K562 (cell line): Measurements from ENCODE around the gene PIGQ. TPM values are rescaled to one million over a fixed set of nuclear protein-coding genes. Genes with fewer than 3 reads are reported as not detected.

Experiments
- ATAC-seq: fragments of 200-7000 bp; cut with Tn5 transposase; 3 replicates; pipeline ENCODE4 v1.9.1; 2020; ENCODE audit warnings: moderate library complexity
- BruUV-seq: library from RNA; stranded (reverse); fragments of 400-500 nt; replicated peaks from 2 replicates; lab custom pipeline; 2021; lab: Mats Ljungman, UMichigan
- CTCF ChIA-PET: fragments of 300-600 bp; formaldehyde crosslinking; extraction: SDS; loops from one replicate; lab custom pipeline; 2021; ENCODE audit warnings: low intra/inter-chr PET ratio; lab: Yijun Ruan, JAX
- POLR2A ChIA-PET: fragments of 300-600, 350-650 bp; sonication (Branson Sonifier 250); formaldehyde crosslinking; extraction: SDS; loops from one replicate; lab custom pipeline; 2021; ENCODE audit warnings: antibody characterized with exemption, inconsistent platforms; lab: Yijun Ruan, JAX
- DNase-seq, 4 experiments: peaks; one replicate each; pipeline versions ENCODE4 v3.0.0 to v3.0.0-alpha.2; 2011 to 2018; ENCODE audit warnings: low spot score in 3 of 4, mixed read lengths in 3 of 4; ENCODE audit errors: extremely low read depth in 1 of 4
- FAIRE-seq: peaks from 2 replicates; lab custom pipeline; 2011; peaks lifted over from hg19 to GRCh38; lab: Jason Lieb, UNC
- H2AFZ ChIP-seq: 2 replicates; pipeline ENCODE4 v1.6.0; 2011; ENCODE audit warnings: low read depth, low read length, control low read depth, inconsistent platforms
- H3K27ac ChIP-seq: fragments of 200-600 bp; 3 replicates; pipeline ENCODE4 v1.8.0; 2011; ENCODE audit warnings: low read depth, mild to moderate bottlenecking, control low read depth, inconsistent platforms, low read length, moderate library complexity, mixed read lengths; ENCODE audit errors: extremely low read depth
- H3K27me3 ChIP-seq, 2 experiments: fragments of 300-600 bp in 1 of 2; 2 replicates in 1 of 2; 3 replicates in 1 of 2; pipeline versions ENCODE4 v1.6.0 to v1.8.0; 2011; ENCODE audit warnings: inconsistent platforms in 2 of 2, low read length in 2 of 2, mild to moderate bottlenecking in 1 of 2, mixed read lengths in 1 of 2, moderate library complexity in 1 of 2; ENCODE audit not compliant: control insufficient read depth in 2 of 2, insufficient read depth in 2 of 2
- H3K36me3 ChIP-seq: fragments of 300-600 bp; 3 replicates; pipeline ENCODE4 v1.8.0; 2011; ENCODE audit warnings: mild to moderate bottlenecking, low read length, inconsistent platforms; ENCODE audit not compliant: control insufficient read depth, insufficient read depth
- H3K4me1 ChIP-seq, 2 experiments: fragments of 200-600 bp in 1 of 2; replicated peaks in 1 of 2; 2 replicates in 1 of 2; 3 replicates in 1 of 2; pipeline versions ENCODE4 v1.5.1 to v1.8.0; 2011; ENCODE audit warnings: inconsistent platforms in 2 of 2, low read length in 2 of 2, mild to moderate bottlenecking in 1 of 2, mixed read lengths in 1 of 2, moderate library complexity in 1 of 2; ENCODE audit not compliant: control insufficient read depth in 2 of 2, insufficient read depth in 2 of 2
- H3K4me2 ChIP-seq: 2 replicates; pipeline ENCODE4 v1.6.1; 2011; ENCODE audit warnings: low read length, control low read depth, inconsistent platforms, mixed read lengths; ENCODE audit not compliant: insufficient read depth
- H3K4me3 ChIP-seq: fragments of 200-600 bp; sonication (generic), shearing (Covaris generic); 2 replicates; pipeline ENCODE4 v1.5.1; 2016; ENCODE audit warnings: control low read depth, inconsistent platforms
- H3K79me2 ChIP-seq: fragments of 200-600 bp; 3 replicates; pipeline ENCODE4 v1.8.0; 2011; ENCODE audit warnings: low read length, inconsistent platforms; ENCODE audit not compliant: control insufficient read depth, insufficient read depth
- H3K9ac ChIP-seq, 2 experiments: 2 replicates each; pipeline versions ENCODE4 v1.6.0 to v1.6.1; 2011; ENCODE audit warnings: low read depth in 2 of 2, low read length in 2 of 2, control low read depth in 1 of 2, inconsistent platforms in 1 of 2, mild to moderate bottlenecking in 1 of 2, mixed read lengths in 1 of 2; ENCODE audit not compliant: insufficient read depth in 1 of 2
- H3K9me1 ChIP-seq: one replicate; pipeline ENCODE4 v1.6.0; 2011; ENCODE audit warnings: inconsistent platforms, mild to moderate bottlenecking, low read length, moderate library complexity; ENCODE audit not compliant: control insufficient read depth, insufficient read depth
- H3K9me3 ChIP-seq: replicated peaks from 2 replicates; pipeline ENCODE4 v1.5.1; 2011; ENCODE audit warnings: low read depth, low read length, inconsistent platforms; ENCODE audit not compliant: control insufficient read depth, insufficient read depth
- H4K20me1 ChIP-seq: replicated peaks from 2 replicates; pipeline ENCODE4 v1.6.1; 2011; ENCODE audit warnings: low read length, inconsistent platforms, mixed read lengths; ENCODE audit not compliant: control insufficient read depth, insufficient read depth
- BACH1 ChIP-seq: fragments of 200-800 bp; sonication (Bioruptor generic); IDR thresholded peaks from 2 replicates; pipeline ENCODE4 v1.6.1; 2016; ENCODE audit warnings: missing genetic modification characterization, missing compliant biosample characterization
- GTF3C2 ChIP-seq: IDR thresholded peaks from 3 replicates; pipeline ENCODE4 v1.6.1; 2011; ENCODE audit warnings: borderline replicate concordance, mild to moderate bottlenecking, moderate library complexity; ENCODE audit not compliant: insufficient read length; ENCODE audit errors: extremely low read depth
- HMG20B ChIP-seq: fragments of 250-450 bp; sonication (Bioruptor Pico); IDR thresholded peaks from 2 replicates; pipeline ENCODE4 v1.5.0; 2021; ENCODE audit warnings: mild to moderate bottlenecking
- NR4A1 ChIP-seq, 2 experiments: fragments of 250-450 bp in 1 of 2; fragments of 450-650 bp in 1 of 2; sonication (Bioruptor Pico) in 1 of 2; IDR thresholded peaks; 2 replicates each; pipeline versions ENCODE4 v1.4.0 to v1.6.1; 2016 to 2020; ENCODE audit warnings: mild to moderate bottlenecking in 2 of 2, missing compliant biosample characterization in 1 of 2, missing genetic modification characterization in 1 of 2, moderate library complexity in 1 of 2
- OTX1 ChIP-seq: fragments of 450-650 bp; formaldehyde crosslinking; IDR thresholded peaks from 2 replicates; pipeline ENCODE4 v1.4.0; 2022; ENCODE audit warnings: mild to moderate bottlenecking
- POLR2G ChIP-seq: fragments of 200-400 bp; formaldehyde crosslinking; IDR thresholded peaks from 2 replicates; pipeline ENCODE4 v1.6.1; 2017; ENCODE audit warnings: low read depth, mild to moderate bottlenecking, antibody characterized with exemption, low read length, moderate library complexity
- RBM14 ChIP-seq: fragments of 200-400 bp; formaldehyde crosslinking; IDR thresholded peaks from 2 replicates; pipeline ENCODE4 v1.6.1; 2018; ENCODE audit warnings: low read depth, mild to moderate bottlenecking, low read length, moderate library complexity, borderline replicate concordance; ENCODE audit not compliant: insufficient read depth
- SAFB ChIP-seq: fragments of 200-400 bp; formaldehyde crosslinking; IDR thresholded peaks from 2 replicates; pipeline ENCODE4 v1.6.1; 2017; ENCODE audit warnings: low read depth, low read length, borderline replicate concordance
- SRSF9 ChIP-seq: fragments of 200-400 bp; formaldehyde crosslinking; IDR thresholded peaks from 2 replicates; pipeline ENCODE4 v1.6.1; 2017; ENCODE audit warnings: low read depth, low read length, borderline replicate concordance
- TRIM24 ChIP-seq, 2 experiments: fragments of 450-650 bp; IDR thresholded peaks; 2 replicates each; pipeline ENCODE4 v1.6.1; 2016
- ZFP30 ChIP-seq: fragments of 250-450 bp; sonication (Bioruptor Pico); IDR thresholded peaks from 2 replicates; pipeline ENCODE4 v1.8.0; 2022; ENCODE audit warnings: moderate library complexity, mild to moderate bottlenecking, inconsistent platforms, borderline replicate concordance
- ZNF197 ChIP-seq: fragments of 200-800 bp; sonication (Bioruptor generic); IDR thresholded peaks from 2 replicates; pipeline ENCODE4 v1.6.1; 2016; ENCODE audit warnings: low read depth, missing genetic modification characterization, missing compliant biosample characterization
- ZNF232 ChIP-seq: sonication (generic); formaldehyde crosslinking; IDR thresholded peaks from 2 replicates; pipeline ENCODE4 v1.8.0; 2022; ENCODE audit warnings: mild to moderate bottlenecking, missing genetic modification reagents
- ZNF75A ChIP-seq: fragments of 450-650 bp; formaldehyde crosslinking; IDR thresholded peaks from 2 replicates; pipeline ENCODE4 v1.4.0; 2020; ENCODE audit warnings: mild to moderate bottlenecking
- WGBS: fragments of 100-300 bp; shearing (Covaris generic); methylation state at CpG from one replicate; pipeline ENCODE4 v1.1.6; 2016; ENCODE audit warnings: low coverage, mixed read lengths; ENCODE audit not compliant: insufficient coverage; ENCODE audit errors: missing lambda C conversion rate; 5-methylcytosine and 5-hydroxymethylcytosine counted together
- in situ Hi-C: fragments of 300-500 bp; cut with MboI; formaldehyde crosslinking; loops from 4 replicates; pipeline ENCODE4 v1.15.0; 2018; ENCODE audit warnings: inconsistent platforms, mixed read lengths
- intact Hi-C: fragments of 100-400 bp; cut with micrococcal nuclease; formaldehyde crosslinking; loops from 2 replicates; pipeline ENCODE4 v1.14.2; 2022
- polyA plus RNA-seq, 8 experiments: library from polyadenylated mRNA; depleted of rRNA in 4 of 8; stranded (reverse) in 5 of 8; unstranded in 3 of 8; fragments of >200 nt; fragmentation: Nextera tagmentation in 2 of 8; fragmentation: Illumina TruSeq in 1 of 8; extraction: Ambion mirVana in 2 of 8; extraction: Trizol in 1 of 8; gene quantifications; 2 replicates each; pipeline versions ENCODE4 v1.2.1 to v1.2.3, GENCODE V29; 2011 to 2014; ENCODE audit warnings: inconsistent platforms in 1 of 8, missing spikeins in 1 of 8
- total RNA-seq, 7 experiments: library from RNA; depleted of rRNA in 6 of 7; stranded (reverse); fragments of >200 nt in 6 of 7; fragmentation: Illumina TruSeq in 2 of 7; extraction: Trizol in 2 of 7; gene quantifications; 2 replicates each; pipeline versions ENCODE4 v1.2.1 to v1.2.3, GENCODE V29; 2011 to 2021; ENCODE audit warnings: low replicate concordance in 1 of 7
- TF ChIP-seq, protein P1 (sequence below): fragments of 250-450 bp; sonication (Bioruptor Pico); IDR thresholded peaks from 2 replicates; pipeline ENCODE4 v1.8.0; 2022; ENCODE audit warnings: moderate library complexity, mild to moderate bottlenecking, inconsistent platforms

PIGQ gene
- total and polyA plus RNA-seq, 9 of the 15 experiments (the other 6 are each of a cell fraction or from before 2014, with no cell fraction given) = 0.20 to 49.6 (median 11.7) TPM

DNA sequence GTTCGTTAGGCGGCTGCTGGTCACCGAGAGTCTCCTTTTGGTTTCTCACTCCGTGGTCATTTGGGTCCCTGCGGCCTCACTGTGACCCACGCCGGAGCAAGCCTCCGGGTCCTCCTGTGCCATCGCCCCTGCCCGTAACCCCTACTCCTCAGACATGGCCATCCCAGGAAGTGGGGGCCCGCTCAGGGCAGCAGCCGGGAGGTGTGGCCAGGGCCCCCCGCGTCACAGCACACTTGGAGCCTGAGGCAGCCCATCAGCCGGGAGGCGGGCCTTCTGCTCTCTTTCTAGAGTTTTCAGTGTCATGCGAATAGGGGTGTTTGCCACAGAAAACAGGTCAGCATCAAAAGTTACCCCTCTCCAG is 53.1 kb downstream of the PIGQ start (continued):
- TF ChIP-seq GTF3C2 = no peak

DNA sequence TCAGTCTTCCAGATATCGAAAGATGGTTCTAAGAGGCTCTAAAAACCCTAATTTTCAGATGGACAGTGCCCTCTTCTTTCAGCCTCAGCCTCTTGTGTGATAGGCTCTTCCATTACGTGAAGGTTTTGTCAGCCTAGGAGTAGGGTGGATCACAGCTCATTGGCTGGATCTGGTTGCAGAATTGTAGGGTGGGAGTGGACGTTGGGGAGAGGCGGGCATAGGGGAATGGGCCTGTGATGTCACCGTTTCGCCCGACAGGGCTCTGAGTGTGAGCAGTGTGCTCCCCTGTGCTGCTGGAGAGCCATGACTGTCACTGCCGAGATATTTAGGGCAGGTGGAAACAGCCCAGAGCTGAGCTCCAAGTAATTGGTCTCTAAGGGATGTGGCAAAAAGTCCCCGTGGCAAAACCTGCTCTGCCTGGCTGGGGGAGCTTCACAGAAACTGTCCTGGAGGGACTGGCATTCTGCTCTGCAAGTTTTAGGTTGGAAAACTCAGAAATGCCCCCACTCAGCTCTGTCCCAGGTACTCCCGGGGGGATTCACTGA is 54.8 kb downstream of the PIGQ start:
- Histone ChIP-seq H3K4me2 (no peak overlapping the region), H4K20me1 (no peaks in the 10 kb centered on the region), H3K36me3 (peaks cover 23% of the 10 kb centered on the region; the same call in 2 of the 3 replicates), H3K9me3 (no peaks in the 10 kb centered on the region), H3K9me1 (no peaks in the 10 kb centered on the region), H3K27ac (peak overlapping the region; percentile 15; the same call in 1 of the 3 replicates), H2AFZ (no peak overlapping the region), H3K4me1 (peaks cover 24 to 89% of the 10 kb centered on the region in 2 experiments), H3K4me3 (no peak overlapping the region), H3K27me3 (no peaks in the 10 kb centered on the region), H3K79me2 (peaks cover 17% of the 10 kb centered on the region; the same call in 2 of the 3 replicates), H3K9ac (peak overlapping the region in 1 of 2 experiments; percentile 70; a peak in 2 of 4 replicates)
- intact Hi-C loops (no loop called here), in situ Hi-C loops (no loop called here)
- DNase-seq (no peak), FAIRE-seq (no peak), ATAC-seq (no peak)
- ChIA-PET POLR2A (interaction anchor here (0.6 to 2.1 kb wide), 4 partner anchors 12 to 39 kb away, joined by 3 to 8 read pairs (median 4); partner anchors contain the start of gene METTL26), CTCF (no interaction called here)
- no TSS peak for BruUV-seq
- 74% methylated on average over 10 of the region's 10 CpGs for WGBS
- TF ChIP-seq HMG20B (CRISPR knock-in tag) (no peak), SAFB (no peak), SRSF9 (no peak), TRIM24 (IDR thresholded peaks at IDR 0.05) (no peak), OTX1 (CRISPR knock-in tag) (no peak), ZFP30 (CRISPR knock-in tag) (no peak), BACH1 (tag) (no peak), ZNF232 (CRISPR knock-in tag) (no peak), POLR2G (no peak), RBM14 (no peak), ZNF75A (CRISPR knock-in tag) (no peak), NR4A1 (CRISPR knock-in tag; IDR thresholded peaks at IDR 0.05) (no peak), NR4A1 (tag; IDR thresholded peaks at IDR 0.05) (no peak), ZNF197 (no peak)
- TF ChIP-seq, protein P1, sequence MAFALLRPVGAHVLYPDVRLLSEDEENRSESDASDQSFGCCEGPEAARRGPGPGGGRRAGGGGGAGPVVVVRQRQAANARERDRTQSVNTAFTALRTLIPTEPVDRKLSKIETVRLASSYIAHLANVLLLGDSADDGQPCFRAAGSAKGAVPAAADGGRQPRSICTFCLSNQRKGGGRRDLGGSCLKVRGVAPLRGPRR (CRISPR knock-in tag) = no peak
